ENCODE data around the gene BTAF1.

The BTAF1 gene

GRCh38 chr10:91953600-91954160 is 30.1 kb downstream of the BTAF1 start:
- no peak for TF ChIP-seq CTCF (IDR thresholded peaks at IDR 0.05; ENCODE audit: extremely low read depth, insufficient read depth, missing control alignments)
- in situ Hi-C loops (cut with MboI; ENCODE audit: low pct_unique_long_range_greater_than_20kb, low sequenced_read_pairs, unreplicated experiment) = no loop called here
- DNase-seq (ENCODE audit: low spot score) = no peak

DNA sequence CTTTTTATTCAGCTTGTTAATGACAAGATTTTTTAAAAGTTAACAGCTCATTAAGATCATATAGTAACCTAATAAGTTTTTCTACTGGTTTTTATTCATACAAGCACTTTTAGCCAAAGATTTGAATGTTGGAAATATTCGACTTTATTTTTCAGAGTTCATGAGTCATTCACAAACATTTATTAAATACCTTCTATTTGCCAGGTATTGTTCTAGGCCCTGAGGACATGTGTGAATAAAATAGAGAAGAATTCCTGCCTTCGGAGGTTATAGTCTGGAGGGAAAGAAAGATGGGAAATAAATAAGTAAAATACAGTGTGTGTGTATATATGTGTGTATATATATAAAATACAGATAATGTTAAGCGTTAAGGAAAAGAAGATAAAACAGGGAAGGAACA is 31.5 kb downstream of the BTAF1 start:
- no peak for DNase-seq (ENCODE audit: low spot score)
- TF ChIP-seq CTCF (IDR thresholded peaks at IDR 0.05; ENCODE audit: extremely low read depth, insufficient read depth, missing control alignments) = no peak
- in situ Hi-C loops (cut with MboI; ENCODE audit: low pct_unique_long_range_greater_than_20kb, low sequenced_read_pairs, unreplicated experiment) = no loop called here

DNA sequence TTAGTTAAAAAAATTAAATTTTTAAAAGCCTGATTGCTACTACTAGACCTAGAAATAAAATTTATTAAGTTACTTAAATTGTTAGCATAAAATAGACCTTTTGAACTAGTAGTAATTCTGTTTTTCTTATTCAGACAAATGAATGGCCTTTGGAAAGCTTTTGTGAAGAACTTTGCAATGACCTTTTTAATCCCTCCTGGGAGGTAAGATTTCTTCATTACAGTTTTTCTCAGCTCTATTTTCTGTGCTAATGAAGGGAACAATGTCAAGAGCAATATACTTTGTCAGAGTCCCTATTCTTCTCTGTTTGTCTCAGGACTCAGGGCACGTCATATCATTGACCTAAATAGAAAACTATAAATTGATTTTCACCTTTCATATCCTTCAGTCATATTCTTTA is 33.5 kb downstream of the BTAF1 start:
- in situ Hi-C loops (cut with MboI; ENCODE audit: low pct_unique_long_range_greater_than_20kb, low sequenced_read_pairs, unreplicated experiment) = no loop called here
- no peak for TF ChIP-seq CTCF (IDR thresholded peaks at IDR 0.05; ENCODE audit: extremely low read depth, insufficient read depth, missing control alignments)
- no peak for DNase-seq (ENCODE audit: low spot score)

DNA sequence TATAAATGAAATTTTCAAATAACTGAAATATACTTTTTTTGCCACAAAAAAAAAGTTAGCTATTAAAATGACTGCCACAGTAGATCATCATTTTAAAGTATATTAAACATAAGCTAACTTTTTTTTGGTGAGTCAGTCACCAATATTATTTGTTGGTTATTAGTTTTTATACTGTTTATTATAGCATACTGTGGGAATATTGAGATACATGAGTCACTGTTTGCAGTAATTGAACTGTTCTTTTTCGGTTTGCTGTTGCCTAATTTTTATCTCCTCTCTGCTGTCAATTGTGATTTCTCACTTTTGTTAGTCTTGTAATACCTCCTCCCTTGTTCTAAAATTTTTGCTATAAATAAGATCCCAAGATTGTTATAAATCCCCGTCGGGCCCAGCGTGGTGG is 45.7 kb downstream of the BTAF1 start:
- DNase-seq (ENCODE audit: low spot score) = no peak
- in situ Hi-C loops (cut with MboI; ENCODE audit: low pct_unique_long_range_greater_than_20kb, low sequenced_read_pairs, unreplicated experiment) = no loop called here
- TF ChIP-seq CTCF (IDR thresholded peaks at IDR 0.05; ENCODE audit: extremely low read depth, insufficient read depth, missing control alignments) = no peak

DNA sequence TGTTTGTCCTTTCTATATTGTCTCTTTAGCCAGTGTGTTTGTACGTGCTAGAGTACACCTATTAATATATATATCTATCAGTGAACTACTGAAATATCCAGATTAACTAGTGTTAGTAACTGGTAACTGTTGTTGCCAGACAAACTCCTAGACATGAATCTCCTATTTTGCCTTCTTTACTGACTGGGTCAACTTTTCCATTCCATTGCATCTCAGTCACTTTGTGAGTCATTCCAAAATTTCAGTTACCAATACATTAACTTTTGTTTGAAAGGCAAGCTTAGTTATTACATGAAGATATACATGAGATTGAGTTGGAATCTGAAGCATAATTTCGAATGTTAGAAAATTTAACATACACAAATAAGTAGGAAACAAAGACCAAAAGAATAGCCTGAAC is 51.4 kb downstream of the BTAF1 start:
- in situ Hi-C loops (cut with MboI; ENCODE audit: low pct_unique_long_range_greater_than_20kb, low sequenced_read_pairs, unreplicated experiment) = no loop called here
- TF ChIP-seq CTCF (IDR thresholded peaks at IDR 0.05; ENCODE audit: extremely low read depth, insufficient read depth, missing control alignments) = no peak
- DNase-seq (ENCODE audit: low spot score) = no peak

- TF ChIP-seq CTCF (IDR thresholded peaks at IDR 0.05; ENCODE audit: extremely low read depth, insufficient read depth, missing control alignments) = no peak
- DNase-seq (ENCODE audit: low spot score) = no peak
- in situ Hi-C loops (cut with MboI; ENCODE audit: low pct_unique_long_range_greater_than_20kb, low sequenced_read_pairs, unreplicated experiment) = no loop called here
Measured at GRCh38 chr10:91975438-91975837, 51.9 kb downstream of the BTAF1 start.
